GM19463 (cell line): Measurements from ENCODE around the gene SMURF2.
"Not testable (repeated sequence)": the region's sequence is repeated elsewhere in the genome, so short reads cannot be mapped to it uniquely, and the experiment has no call there.

Experiments
- ATAC-seq: cut with Tn5 transposase; IDR thresholded peaks from one replicate; pipeline ENCODE4 v1.9.1; 2021; ENCODE audit warnings: mild to moderate bottlenecking, moderate library complexity; ENCODE audit not compliant: unreplicated experiment

The SMURF2 gene

DNA sequence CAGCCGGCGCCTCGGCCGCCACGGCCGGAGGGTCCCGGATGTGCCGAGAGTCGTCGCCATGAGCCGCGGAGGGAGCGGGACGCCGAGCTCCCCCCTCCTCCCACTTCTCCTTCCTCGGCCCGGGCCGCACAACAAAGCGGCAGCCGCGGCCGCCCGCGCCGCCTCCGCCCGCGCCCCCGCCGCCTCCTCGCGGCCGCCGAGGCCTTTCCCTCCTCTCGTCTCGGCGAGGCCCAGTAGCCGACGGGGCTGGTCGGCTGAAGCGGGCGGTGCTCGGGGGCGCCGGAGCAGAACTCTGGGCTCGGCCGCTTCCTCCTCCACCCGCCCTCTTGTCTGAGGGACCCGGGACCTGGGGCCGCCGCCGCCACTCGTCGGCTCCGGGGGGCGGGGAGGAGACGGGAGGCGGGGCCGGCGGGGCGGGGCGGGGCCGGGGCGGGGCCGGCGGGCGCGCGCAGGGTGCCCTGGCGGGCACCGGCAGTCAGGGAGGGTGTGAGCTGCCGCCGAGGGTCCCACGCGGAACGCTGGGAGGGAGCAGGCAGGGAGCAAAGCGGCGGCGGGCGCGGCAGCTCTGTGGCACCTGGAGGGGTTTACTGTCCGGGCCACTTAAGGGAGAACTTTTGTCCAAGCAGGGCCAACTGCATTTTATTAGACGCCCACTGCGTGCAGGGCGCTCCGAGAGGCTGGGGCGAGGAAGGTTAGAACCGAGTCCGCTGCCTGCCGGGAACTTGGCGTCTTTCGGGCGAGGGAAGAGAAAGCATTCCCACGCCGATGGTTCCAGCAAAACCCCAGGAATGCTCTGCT is at the start of gene SMURF2:
TSS of gene SMURF2 (minus strand) at position 332 of the 798 bp plus-strand sequence. CDS start 427 bp downstream, outside the sequence.
- ATAC-seq, result peak; percentile 86

GRCh38 chr17:64709481-64709880 is 47.4 kb upstream of the SMURF2 start:
- no peak for ATAC-seq

DNA sequence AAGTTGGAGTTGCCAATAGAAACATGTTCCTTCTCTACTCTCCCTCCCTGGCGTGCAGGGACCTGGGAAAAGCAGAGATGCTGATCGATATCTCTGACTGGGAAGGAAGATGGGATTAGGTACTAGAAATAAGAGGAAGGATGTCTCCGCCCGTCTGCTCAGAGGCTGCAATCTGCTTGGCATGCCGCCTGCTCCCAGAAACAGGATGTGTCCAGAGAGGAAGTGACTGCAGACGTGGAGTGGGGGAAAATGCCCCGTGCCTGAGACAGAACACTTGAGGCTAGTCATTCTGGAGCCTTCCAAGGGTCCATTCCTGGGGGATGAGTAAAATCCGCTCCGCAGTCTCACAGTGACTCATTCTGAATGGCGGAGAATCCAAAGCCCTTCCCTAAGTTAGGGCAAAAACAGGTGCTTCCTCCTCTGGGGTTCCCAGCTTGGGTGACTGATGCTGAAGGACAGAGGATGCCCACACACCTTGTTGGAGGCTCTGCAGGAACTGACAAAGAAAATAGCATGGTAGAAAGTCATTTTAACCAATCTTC is 45.0 kb upstream of the SMURF2 start:
- ATAC-seq, result no peak

GRCh38 chr17:64706224-64707049 is 44.3 kb upstream of the SMURF2 start:
- ATAC-seq, result no peak

DNA sequence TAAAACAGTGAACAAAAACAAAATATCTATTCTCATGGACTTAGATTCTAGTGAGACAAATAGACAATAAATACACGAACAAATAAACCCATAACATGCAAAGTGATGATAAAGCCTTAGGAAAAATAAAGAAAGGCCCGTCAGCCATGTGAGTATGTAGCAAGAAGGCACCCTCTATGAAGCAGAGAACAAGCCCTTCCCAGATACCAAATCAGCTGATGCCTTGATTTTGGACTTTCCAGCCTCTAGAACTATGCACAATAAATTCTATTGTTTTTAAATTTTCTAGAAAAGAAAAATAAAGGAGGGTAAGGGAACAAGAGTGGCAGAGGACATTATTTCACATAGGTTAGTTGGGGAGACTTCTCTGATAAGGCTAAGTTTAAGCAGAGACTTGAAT is 40.7 kb upstream of the SMURF2 start:
- ATAC-seq, result no peak

GRCh38 chr17:64698725-64699124 is 36.6 kb upstream of the SMURF2 start:
- no peak for ATAC-seq

GRCh38 chr17:64694207-64694606 is 32.1 kb upstream of the SMURF2 start:
- no peak for ATAC-seq

DNA sequence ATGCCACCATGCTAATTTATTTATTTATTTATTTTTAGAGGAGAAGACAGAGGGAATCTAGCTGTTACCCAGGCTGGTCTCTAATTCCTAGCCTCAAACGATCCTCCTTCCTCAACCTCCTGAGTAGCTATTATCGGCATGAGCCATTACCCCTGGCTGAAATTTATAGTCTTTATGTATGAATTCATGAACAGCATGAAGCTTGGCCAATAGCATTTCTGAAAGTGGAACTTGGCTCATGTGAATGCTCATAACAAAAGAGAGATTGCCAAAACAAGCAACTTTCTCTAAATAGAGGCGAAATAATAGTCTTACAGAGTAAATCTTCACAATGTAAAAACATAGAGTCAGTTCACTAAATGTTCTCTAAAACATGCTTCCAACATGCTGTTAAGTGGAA is 30.1 kb upstream of the SMURF2 start:
- no peak for ATAC-seq

DNA sequence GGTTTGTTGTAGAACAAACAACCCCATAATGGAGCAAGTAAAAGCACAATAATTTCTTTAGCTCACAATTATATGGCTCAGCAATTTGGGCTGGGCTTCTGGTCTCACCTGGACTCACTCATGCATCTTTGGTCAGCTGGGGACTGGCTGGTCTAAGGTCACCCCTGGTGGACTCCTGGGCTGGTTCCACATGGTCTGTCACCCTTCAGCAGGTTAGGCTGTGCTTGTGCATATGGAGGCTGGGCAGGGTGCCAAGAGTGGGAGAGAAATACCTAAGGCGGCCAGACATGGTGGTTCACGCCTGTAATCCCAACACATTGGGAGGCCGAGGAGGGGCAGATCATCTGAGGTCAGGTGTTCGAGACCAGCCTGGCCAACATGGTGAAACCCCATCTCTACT is 27.0 kb upstream of the SMURF2 start:
- ATAC-seq, result no peak

DNA sequence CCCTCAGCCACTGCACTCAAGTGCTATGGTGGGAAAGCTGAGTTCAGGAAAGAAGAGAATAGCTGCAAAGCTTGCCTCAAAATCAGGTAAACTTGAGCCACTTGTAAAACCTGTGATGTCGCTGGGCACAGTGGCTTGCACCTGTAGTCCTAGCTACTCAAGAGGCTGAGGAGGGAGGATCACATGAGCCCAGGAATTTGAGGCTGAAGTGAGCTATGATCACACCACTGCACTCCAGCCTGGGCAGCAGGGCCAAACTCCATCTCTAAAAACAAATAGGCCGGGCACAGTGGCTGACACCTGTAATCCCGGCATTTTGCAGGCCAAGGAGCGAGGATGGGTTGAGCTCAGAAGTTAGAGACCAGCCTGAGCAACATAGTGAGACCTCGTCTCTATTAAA is 26.4 kb upstream of the SMURF2 start:
- ATAC-seq, result no peak

- no peak for ATAC-seq
These were observed 25.9 kb upstream of the SMURF2 start for GRCh38 chr17:64687961-64688360.

DNA sequence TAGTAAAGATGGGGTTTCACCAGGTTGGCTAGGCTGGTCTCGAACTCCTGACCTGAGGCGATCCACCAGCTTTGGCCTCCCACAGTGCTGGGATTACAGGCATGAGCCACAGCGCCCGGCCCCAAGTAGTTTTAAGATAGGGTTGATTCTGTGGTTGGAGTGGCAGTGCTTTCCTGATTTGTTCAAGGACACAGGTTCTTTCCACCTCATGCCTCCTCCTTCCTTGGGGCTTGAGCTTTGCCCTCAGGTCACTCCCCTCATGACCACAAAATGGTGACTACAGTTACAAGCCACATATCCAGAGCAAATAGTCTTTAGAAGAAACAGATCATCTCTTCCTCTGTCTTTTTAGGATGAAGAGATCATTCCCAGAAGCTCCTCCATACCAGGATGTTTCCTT is 25.3 kb upstream of the SMURF2 start:
- ATAC-seq, result no peak

- no peak for ATAC-seq
These were observed 24.6 kb upstream of the SMURF2 start for GRCh38 chr17:64686705-64687104.

GRCh38 chr17:64685705-64686104 is 23.6 kb upstream of the SMURF2 start:
- no peak for ATAC-seq

DNA sequence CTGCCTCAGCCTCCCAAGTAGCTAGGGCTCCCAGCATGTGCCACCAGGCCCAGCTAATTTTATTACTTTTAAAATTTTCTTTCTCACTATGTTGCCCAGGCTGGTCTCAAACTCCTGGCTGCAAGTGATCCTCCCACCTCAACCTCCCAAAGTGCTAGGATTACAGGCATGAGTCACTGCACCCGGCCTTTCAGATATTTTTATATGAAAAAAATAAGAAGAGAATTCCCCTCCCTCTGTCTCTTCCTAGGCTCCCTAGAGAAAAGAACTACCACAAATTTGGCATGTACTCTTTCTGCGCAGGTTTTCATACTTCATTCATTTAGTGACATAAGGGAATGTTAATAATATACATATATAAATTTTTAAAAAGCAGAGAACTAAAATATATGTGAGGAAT is 21.7 kb upstream of the SMURF2 start:
- no peak for ATAC-seq

DNA sequence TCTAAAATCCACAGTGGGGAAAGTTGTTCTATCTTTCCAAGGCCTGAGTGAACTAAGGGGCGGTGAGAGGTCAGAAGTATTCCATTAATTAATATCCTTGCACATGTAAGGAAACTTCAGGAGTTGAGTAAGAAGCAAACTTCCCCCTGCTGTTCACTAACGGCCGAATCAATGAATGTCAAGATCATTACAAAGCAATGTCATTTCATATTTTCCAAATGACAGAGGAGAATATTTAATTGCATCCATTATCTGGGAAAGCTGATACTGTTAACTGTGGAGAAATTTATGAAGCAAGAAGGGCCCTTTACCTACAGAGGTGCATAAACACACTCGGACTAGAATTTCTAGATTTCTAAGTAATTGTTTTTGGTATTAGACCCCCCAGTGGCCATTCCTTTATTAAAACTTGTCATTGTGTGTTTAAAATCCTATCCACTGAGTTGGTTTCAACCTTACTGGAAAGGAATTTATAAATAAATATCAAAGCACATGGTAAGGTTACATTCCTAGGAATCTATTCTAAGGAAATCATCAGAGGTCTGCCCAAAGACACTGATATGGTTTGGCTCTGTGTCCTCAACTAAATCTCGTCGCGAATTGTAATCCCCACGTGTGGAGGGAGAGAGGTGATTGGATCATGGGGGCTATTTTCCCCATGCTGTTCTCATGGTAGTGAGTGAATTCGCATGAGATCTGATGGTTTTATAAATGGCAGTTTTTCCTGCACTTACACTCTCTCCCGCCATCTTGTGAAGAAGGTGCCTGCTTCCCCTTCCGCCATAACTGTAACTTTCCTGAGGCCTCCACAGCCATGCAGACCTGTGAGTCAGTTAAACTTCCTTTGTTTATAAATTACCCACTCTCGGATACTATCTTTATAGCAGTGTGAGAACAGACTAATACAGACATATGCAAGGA is 20.4 kb upstream of the SMURF2 start:
- ATAC-seq, result no peak

DNA sequence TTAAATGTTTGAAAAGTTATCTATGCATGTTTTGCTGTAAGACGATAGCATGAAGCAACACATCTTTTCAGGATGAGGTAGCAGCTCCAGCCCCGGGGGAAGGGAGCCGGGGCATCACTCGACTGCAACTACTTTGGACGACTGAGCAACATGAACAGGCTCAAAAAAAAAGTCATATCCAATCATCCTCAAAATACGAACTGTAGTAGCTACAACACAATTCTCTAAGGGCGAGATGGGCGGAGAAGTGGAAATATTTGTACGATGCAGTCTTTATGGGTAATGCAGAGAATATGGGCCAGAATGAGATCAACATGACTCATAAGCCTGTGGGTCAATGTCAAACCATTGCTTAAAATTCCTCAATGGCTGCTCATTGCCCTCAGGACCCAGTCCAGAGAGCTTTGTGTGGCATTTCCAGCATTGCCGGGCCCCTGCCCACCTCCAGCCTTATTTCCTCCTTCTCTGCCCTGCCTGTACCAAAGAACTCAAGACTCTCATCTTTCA is 17.7 kb upstream of the SMURF2 start:
- no peak for ATAC-seq

GRCh38 chr17:64676763-64677162 is 14.7 kb upstream of the SMURF2 start:
- ATAC-seq, result no peak

DNA sequence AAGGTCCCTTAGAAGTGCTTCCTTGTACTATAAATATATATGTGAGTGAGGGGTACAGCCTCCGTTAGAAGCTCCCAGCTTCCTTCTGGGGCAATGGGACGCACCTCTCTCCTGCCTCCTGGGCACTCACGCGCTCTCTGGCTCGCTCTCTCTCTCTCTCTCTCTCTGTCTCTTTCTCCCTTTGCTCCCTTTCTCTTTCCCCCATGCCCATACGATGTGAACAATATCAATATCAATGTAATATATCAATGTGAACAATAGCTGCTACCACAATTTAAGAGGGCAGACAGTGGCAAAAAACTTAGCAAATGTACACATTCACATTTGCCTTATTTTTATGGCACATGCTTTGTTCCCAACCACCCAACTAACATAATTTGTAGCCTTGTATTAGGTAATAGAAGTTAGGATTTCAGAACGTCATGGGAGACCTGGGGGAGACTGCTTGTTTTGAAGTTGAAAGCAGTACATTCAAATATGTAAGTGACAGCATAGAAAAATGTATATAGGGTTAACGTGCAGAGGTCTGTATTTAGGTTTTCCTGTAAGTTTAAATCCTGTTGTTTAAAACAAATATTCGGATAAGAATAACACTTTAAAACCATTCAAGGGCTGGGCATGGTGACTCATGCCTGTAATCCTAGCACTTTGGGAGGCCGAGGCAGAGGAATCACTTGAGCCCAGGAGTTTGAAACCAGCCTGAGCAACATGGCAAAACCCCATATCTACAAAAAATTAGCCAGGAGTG is 8.9 kb upstream of the SMURF2 start:
- not testable (repeated sequence) for ATAC-seq
